HCT116 (cell line): ENCODE results near the gene ZDHHC4. TPM values are rescaled to one million over a fixed set of nuclear protein-coding genes. Genes with fewer than 3 reads are reported as not detected.

Experiments
- ATAC-seq: fragments of 200-7000 bp; cut with Tn5 transposase; 2 replicates; pipeline ENCODE4 v1.9.1; 2020; ENCODE audit warnings: mild to moderate bottlenecking, moderate library complexity
- BruUV-seq: library from RNA; stranded (reverse); fragments of 400-500 nt; replicated peaks from 2 replicates; lab custom pipeline; 2021; lab: Mats Ljungman, UMichigan
- CTCF ChIA-PET: fragments of 300-600 bp; sonication (Branson Sonifier 250); formaldehyde crosslinking; loops from one replicate; lab custom pipeline; 2021; ENCODE audit warnings: antibody characterized with exemption; lab: Charles Lee
- POLR2A ChIA-PET: fragments of 300-600, 350-600 bp; sonication (Branson Sonifier 250); formaldehyde crosslinking; loops from one replicate; lab custom pipeline; 2021; ENCODE audit warnings: antibody characterized with exemption; lab: Charles Lee
- RAD21 ChIA-PET, 2 experiments: fragments of 300-600 bp; sonication (Branson Sonifier 250); formaldehyde crosslinking; loops; one replicate each; lab custom pipeline; 2023; ENCODE audit warnings: low total read pairs in 2 of 2; ENCODE audit not compliant: uncharacterized antibody in 2 of 2, unreplicated experiment in 2 of 2, low non-redundant PET in 1 of 2; lab: Charles Lee
- DNase-seq: peaks from one replicate; pipeline ENCODE4 v3.0.0-alpha.2; 2010; ENCODE audit warnings: low read depth, low spot score
- H2AFZ ChIP-seq: fragments of 200-600 bp; shearing (Covaris generic), sonication (generic); 2 replicates; pipeline ENCODE4 v1.6.1; 2017; ENCODE audit warnings: low read depth, mixed run types, mixed read lengths, antibody characterized with exemption, low read length; ENCODE audit not compliant: poor library complexity, severe bottlenecking
- H3K27ac ChIP-seq: 2 replicates; pipeline ENCODE4 v1.5.1; 2012; ENCODE audit warnings: low read depth, low read length
- H3K27me3 ChIP-seq: fragments of 200-600 bp; sonication (generic); 2 replicates; pipeline ENCODE4 v1.6.1; 2016; ENCODE audit warnings: mixed run types, low read length, mixed read lengths; ENCODE audit not compliant: insufficient read depth
- H3K36me3 ChIP-seq, 2 experiments: fragments of 200-500 bp in 1 of 2; fragments of 200-600 bp in 1 of 2; sonication (Bioruptor generic) in 1 of 2; sonication (generic) in 1 of 2; 2 replicates each; pipeline versions ENCODE4 v1.5.1 to v1.6.1; 2014 to 2016; ENCODE audit warnings: low read length in 2 of 2, inconsistent platforms in 1 of 2, mixed read lengths in 1 of 2, mixed run types in 1 of 2; ENCODE audit not compliant: insufficient read depth in 2 of 2, control insufficient read depth in 1 of 2
- H3K4me1 ChIP-seq, 2 experiments: fragments of 200-600 bp in 1 of 2; sonication (generic) in 1 of 2; 2 replicates each; pipeline versions ENCODE4 v1.5.1 to v1.6.1; 2012 to 2017; ENCODE audit warnings: low read length in 2 of 2, inconsistent platforms in 1 of 2, mild to moderate bottlenecking in 1 of 2, mixed read lengths in 1 of 2, mixed run types in 1 of 2, moderate library complexity in 1 of 2; ENCODE audit not compliant: insufficient read depth in 2 of 2, control insufficient read depth in 1 of 2
- H3K4me2 ChIP-seq: fragments of 200-600 bp; sonication (generic); 2 replicates; pipeline ENCODE4 v1.6.1; 2017; ENCODE audit warnings: mixed run types, low read length, mixed read lengths
- H3K4me3 ChIP-seq, 2 experiments: fragments of 200-600 bp in 1 of 2; sonication (generic) in 1 of 2; replicated peaks in 1 of 2; 2 replicates each; pipeline ENCODE4 v1.5.1; 2011 to 2016; ENCODE audit warnings: low read length in 2 of 2, control low read depth in 1 of 2, low read depth in 1 of 2, mild to moderate bottlenecking in 1 of 2, mixed read lengths in 1 of 2, mixed run types in 1 of 2
- H3K79me2 ChIP-seq: fragments of 200-600 bp; sonication (generic); 2 replicates; pipeline ENCODE4 v1.6.1; 2017; ENCODE audit warnings: mild to moderate bottlenecking, mixed run types, low read length, moderate library complexity, mixed read lengths; ENCODE audit not compliant: insufficient read depth
- H3K9ac ChIP-seq: fragments of 200-600 bp; sonication (generic); 2 replicates; pipeline ENCODE4 v1.6.1; 2016; ENCODE audit warnings: low read length, mixed read lengths
- H3K9me2 ChIP-seq: fragments of 200-600 bp; sonication (generic), shearing (Covaris generic); 2 replicates; pipeline ENCODE4 v1.6.1; 2017; ENCODE audit warnings: mixed run types, mild to moderate bottlenecking, moderate library complexity; ENCODE audit not compliant: insufficient read depth
- H3K9me3 ChIP-seq, 2 experiments: fragments of 200-500 bp in 1 of 2; fragments of 200-600 bp in 1 of 2; sonication (Bioruptor generic) in 1 of 2; sonication (generic) in 1 of 2; 2 replicates each; pipeline ENCODE4 v1.6.1; 2014 to 2017; ENCODE audit warnings: low read length in 2 of 2, mixed read lengths in 2 of 2, inconsistent platforms in 1 of 2, low read depth in 1 of 2, mild to moderate bottlenecking in 1 of 2, mixed run types in 1 of 2, moderate library complexity in 1 of 2; ENCODE audit not compliant: control insufficient read depth in 1 of 2, insufficient read depth in 1 of 2
- H4K20me1 ChIP-seq: fragments of 200-600 bp; sonication (generic), shearing (Covaris generic); 2 replicates; pipeline ENCODE4 v1.6.1; 2017; ENCODE audit warnings: mixed run types, mild to moderate bottlenecking, moderate library complexity; ENCODE audit not compliant: insufficient read depth
- CBX3 ChIP-seq: IDR thresholded peaks from 2 replicates; pipeline ENCODE4 v1.6.1; 2012; ENCODE audit warnings: low read depth
- CEBPB ChIP-seq: IDR thresholded peaks from 2 replicates; pipeline ENCODE4 v1.6.1; 2012; ENCODE audit warnings: low read depth
- CTCF ChIP-seq, 3 experiments: fragments of 200-600 bp in 1 of 3; sonication (generic) in 1 of 3; IDR thresholded peaks in 2 of 3; conservative IDR thresholded peaks in 1 of 3; 2 replicates each; pipeline ENCODE4 v1.5.1; 2012 to 2017; ENCODE audit warnings: low read depth in 2 of 3, low read length in 2 of 3, antibody characterized with exemption in 1 of 3, borderline replicate concordance in 1 of 3, control low read depth in 1 of 3, mild to moderate bottlenecking in 1 of 3, mixed read lengths in 1 of 3, mixed run types in 1 of 3, moderate library complexity in 1 of 3; ENCODE audit not compliant: insufficient read depth in 1 of 3
- EGR1 ChIP-seq: IDR thresholded peaks from 2 replicates; pipeline ENCODE4 v1.6.1; 2012; ENCODE audit warnings: low read depth
- ELF1 ChIP-seq: IDR thresholded peaks from 2 replicates; pipeline ENCODE4 v1.6.1; 2012; ENCODE audit warnings: low read depth, borderline replicate concordance
- EZH2 ChIP-seq: fragments of 200-600 bp; sonication (generic); IDR thresholded peaks from 2 replicates; pipeline ENCODE4 v1.6.1; 2017; ENCODE audit warnings: antibody characterized with exemption, mixed run types
- FOSL1 ChIP-seq: IDR thresholded peaks from 2 replicates; pipeline ENCODE4 v1.6.1; 2012; ENCODE audit warnings: low read depth
- MAX ChIP-seq: IDR thresholded peaks from 2 replicates; pipeline ENCODE4 v1.6.1; 2012
- POLR2AphosphoS5 ChIP-seq: IDR thresholded peaks from 2 replicates; pipeline ENCODE4 v1.6.1; 2011; ENCODE audit warnings: mild to moderate bottlenecking, low read depth, low read length, moderate library complexity
- RAD21 ChIP-seq: IDR thresholded peaks from 2 replicates; pipeline ENCODE4 v1.6.1; 2012; ENCODE audit warnings: low read depth, mild to moderate bottlenecking
- SP1 ChIP-seq: IDR thresholded peaks from 2 replicates; pipeline ENCODE4 v1.6.1; 2012; ENCODE audit warnings: low read depth
- TCF7L2 ChIP-seq: IDR thresholded peaks from 2 replicates; pipeline ENCODE4 v1.7.0; 2011; ENCODE audit warnings: borderline replicate concordance, inconsistent platforms; ENCODE audit not compliant: insufficient read depth, insufficient read length; ENCODE audit errors: extremely low read depth
- YY1 ChIP-seq: IDR thresholded peaks from 2 replicates; pipeline ENCODE4 v1.6.1; 2011; ENCODE audit warnings: low read length, low read depth, moderate library complexity, mild to moderate bottlenecking; ENCODE audit not compliant: insufficient replicate concordance; ENCODE audit errors: extremely low read depth
- ZBTB33 ChIP-seq: IDR thresholded peaks from 2 replicates; pipeline ENCODE4 v1.6.1; 2011; ENCODE audit warnings: mild to moderate bottlenecking, low read length, moderate library complexity; ENCODE audit not compliant: insufficient replicate concordance; ENCODE audit errors: extremely low read depth
- intact Hi-C: fragments of 100-400 bp; cut with micrococcal nuclease; formaldehyde crosslinking; loops from 2 replicates; pipeline ENCODE4 v1.10.0; 2022
- total RNA-seq: library from RNA; stranded (reverse); gene quantifications from one replicate; pipeline ENCODE4 v1.2.1, GENCODE V29; 2021; ENCODE audit not compliant: unreplicated experiment

ZDHHC4 gene
- total RNA-seq, 1 experiment from 2014 or later: 59.3 TPM

GRCh38 chr7:6578114-6579084 lies 1.1 kb downstream of the ZDHHC4 start:
- TSS peak; percentile 48 for BruUV-seq
- no peak for TF ChIP-seq YY1
- TF ChIP-seq CTCF (IDR thresholded peaks at IDR 0.05 in 2 of 3, conservative IDR thresholded peaks at IDR 0.05 in 1 of 3; ENCODE audit: borderline replicate concordance in 1 of 3, insufficient read depth in 1 of 3, low read depth in 2 of 3, low read length in 2 of 3): no peak
- no peak for TF ChIP-seq POLR2AphosphoS5
- TF ChIP-seq EGR1: no peak
- TF ChIP-seq TCF7L2: no peak
- no peak for TF ChIP-seq ZBTB33
- TF ChIP-seq SP1: no peak
- TF ChIP-seq FOSL1: no peak
- TF ChIP-seq EZH2: no peak
- TF ChIP-seq RAD21: no peak
- TF ChIP-seq CBX3: no peak
- TF ChIP-seq CEBPB: no peak
- TF ChIP-seq MAX: no peak
- no peak for TF ChIP-seq ELF1
- Histone ChIP-seq H3K36me3 (peaks cover 9% of the 10 kb centered on the region in 2 experiments; a peak in 2 of 4 replicates), H3K9ac (peak overlapping the region; percentile 82), H3K27ac (peak overlapping the region; percentile 95), H3K27me3 (no peaks in the 10 kb centered on the region), H4K20me1 (no peaks in the 10 kb centered on the region), H3K4me2 (peak overlapping the region; percentile 67), H2AFZ (no peak overlapping the region), H3K9me3 (no peaks in the 10 kb centered on the region), H3K9me2 (no peaks in the 10 kb centered on the region), H3K79me2 (peaks cover 22% of the 10 kb centered on the region; the same call in 1 of the 2 replicates), H3K4me3 (peak overlapping the region; percentile 69 to 87), H3K4me1 (peaks cover 11 to 23% of the 10 kb centered on the region in 2 experiments)
- ChIA-PET CTCF (interaction anchor here (2.0 kb wide), 1 partner anchor 11 kb away, joined by 7 read pairs; the partner anchor contains the start of gene INTS15), RAD21 (no interaction called here), POLR2A (no interaction called here)
- ATAC-seq (no peak), DNase-seq (no peak)
- intact Hi-C loops: no loop called here
